ENCODE measurements around the gene PLEKHM1.

PLEKHM1 gene

DNA sequence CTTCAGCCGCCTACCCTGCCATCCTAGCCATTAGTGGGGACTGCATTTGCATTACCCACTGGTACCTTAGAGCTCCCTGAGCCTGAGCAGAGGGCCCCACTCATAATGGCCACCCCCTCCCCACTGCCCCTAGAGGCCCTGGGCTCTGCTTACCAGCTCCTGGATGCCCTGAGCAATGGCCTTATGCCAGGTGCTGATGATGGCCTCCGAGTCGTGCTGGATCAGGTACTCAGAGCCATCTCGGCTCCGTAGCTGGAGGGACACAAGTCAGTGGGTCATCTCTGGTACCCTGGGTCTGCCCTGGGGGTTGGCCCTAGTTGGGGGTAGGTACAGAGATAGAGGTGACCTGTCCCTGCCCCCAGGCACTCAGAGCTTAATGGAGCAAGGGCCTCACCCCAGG lies 92.7 kb downstream of the PLEKHM1 start:
- no peak for DNase-seq

DNA sequence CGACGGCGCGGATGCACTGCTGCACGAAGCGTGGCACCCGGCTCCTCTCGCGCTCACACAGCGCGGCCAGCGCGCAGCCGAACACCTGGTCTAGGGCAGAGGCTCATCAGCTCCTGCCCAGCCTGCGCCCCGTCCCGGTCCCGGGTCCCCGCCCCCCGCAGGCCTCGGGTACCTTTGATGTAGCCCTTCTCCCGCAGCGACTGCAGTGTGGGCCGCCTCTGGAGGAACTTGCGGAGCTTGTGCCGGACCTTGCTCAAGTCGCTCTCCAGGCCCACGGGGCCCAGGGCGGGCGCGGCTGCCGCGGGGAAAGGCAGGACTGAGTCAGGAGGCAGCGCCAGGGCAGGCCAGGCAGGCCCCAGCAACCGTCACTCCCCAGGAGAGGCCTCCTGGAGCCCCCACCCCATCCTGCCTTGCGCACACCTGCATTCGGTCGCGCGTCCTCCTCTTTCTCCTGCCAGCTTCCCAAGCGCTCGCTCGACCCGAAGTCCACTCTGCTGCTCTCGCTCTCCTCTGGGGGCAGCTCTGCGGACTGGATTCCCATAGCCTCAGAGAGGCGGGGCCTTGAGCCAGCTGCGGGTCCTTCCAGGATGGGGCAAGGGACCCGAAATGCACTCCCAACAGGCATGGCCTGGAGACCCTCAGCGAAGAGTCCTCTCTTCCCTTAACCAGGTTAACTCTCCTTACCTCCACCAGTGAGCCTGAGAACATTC lies 93.9 kb downstream of the PLEKHM1 start:
- no peak for DNase-seq

DNA sequence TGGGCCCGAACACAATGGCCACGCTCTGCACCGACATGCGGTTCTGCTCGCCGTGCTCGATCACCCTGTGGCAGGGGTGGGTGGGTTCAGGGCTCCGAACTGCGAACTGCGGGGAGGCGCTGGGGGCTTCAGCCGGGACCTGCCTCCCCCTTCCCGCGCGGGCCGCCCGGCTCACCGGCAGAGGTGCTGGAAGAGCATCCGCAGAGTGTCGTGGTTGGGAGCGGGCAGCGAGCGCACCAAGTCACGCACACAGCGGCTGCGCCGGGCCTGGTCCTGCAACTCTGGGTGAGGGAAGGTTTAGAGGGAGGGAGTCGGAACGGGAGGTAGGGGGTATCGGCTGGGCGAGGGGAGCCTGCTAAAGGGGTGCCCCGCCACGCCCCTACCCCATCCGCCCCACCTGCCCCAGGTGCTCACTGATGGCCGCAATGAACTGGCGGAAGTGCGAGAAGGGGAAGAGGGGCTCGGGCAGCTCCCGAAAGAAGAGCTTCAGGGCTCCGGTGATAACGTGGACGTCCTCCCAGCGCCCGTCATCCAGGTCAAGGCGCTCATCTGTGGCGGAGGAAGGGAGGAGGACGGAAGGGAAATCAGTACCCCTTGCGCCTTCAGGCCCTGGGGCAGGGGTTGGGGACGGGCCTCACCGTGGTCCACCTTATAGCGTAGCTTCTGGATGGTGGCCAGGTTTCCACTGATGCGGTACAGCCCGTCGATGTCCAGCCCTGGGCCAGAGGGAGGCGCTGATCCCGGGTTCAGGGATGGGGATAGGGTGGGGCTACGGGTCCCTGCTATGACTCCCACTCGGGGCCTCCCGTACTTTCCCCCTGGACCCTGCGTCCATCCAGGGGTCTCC lies 94.7 kb downstream of the PLEKHM1 start:
- no peak for DNase-seq

DNA sequence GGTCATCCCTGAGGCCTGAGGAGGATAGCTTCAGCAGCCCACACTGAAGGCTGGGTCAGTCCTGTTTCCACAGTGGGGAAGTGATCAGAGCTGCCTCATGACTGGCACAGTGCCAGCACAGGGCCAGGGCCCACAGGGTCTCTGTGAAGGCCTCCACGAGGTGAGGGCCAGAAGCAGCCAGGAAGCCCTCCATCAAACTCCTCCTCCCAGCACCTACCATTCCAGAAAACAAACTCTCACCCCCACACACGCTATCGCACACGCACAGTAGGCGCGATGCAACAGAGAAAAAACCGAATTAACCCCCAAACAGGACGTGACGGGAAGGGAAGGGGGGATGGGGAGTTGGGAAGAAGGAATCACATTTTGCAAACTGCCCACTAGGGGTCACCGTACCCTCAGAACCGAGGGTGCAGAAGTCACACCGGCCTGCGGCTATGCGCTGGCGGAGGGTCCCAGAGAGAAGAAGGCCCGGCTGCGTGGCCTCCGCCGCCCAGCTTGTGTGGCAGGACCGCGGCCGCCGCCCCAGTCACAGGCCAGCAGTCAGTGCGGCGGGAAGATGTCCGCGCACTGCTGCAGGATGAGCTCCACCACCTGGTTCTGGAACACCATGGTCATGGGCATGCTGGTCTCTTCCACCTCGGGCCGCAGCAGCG lies 95.5 kb downstream of the PLEKHM1 start:
- DNase-seq, result peak; percentile 15

DNA sequence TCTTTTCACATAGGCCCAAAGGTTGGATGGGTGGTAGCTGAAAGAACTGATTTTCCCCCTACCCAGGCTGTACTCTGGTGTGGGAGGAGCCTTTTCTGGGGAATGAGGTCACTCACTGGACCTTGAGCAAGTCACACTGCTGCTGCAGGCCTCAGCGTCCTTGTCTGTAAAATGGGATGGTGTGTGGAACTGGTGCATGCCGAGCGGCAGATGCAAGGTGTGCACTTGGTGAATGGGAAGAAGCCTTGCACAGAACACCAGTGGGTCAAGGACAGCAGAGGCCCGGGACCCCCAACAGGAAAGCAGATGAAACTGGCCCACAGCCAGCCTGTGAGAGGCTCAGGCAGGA lies 96.0 kb downstream of the PLEKHM1 start:
- DNase-seq, result no peak

DNA sequence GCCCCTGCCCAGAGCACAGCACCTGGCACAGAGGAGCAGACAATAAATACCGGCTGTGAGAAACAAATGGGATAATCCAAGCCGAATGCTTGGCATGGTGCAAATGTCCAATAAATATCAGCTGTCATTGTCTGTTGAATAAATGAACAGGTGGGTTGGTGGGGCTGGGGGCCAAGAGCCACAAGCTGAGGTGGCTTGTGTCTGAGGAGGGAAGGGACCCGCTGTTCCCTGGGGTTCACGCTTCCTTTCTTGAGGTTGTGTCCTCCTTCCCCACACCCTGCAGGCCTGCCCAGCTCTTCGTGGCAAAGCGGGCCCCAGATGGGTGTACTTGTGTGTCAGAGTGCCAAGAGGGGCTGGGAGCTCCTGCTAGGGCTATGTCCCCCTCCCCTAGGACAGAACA lies 96.4 kb downstream of the PLEKHM1 start:
- DNase-seq, result no peak

DNA sequence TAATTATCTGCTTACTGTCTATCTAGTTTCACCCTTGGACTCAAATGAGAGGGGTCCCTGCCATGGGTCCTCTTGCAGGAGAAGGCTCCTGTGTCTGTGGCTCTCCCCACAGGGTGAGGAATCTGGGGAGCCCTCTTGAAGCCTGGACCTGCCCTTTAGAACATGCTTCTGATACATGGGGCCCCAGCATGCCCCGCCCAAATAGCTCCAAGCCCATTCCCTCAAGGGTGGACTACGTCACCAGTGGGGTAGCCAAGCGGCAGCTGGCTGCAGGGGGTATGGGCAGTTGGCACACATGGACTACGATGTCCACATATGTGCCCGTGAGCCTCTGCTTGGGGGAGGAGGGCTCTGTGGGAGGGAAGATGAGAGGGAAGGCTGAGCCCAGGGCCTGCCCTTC lies 97.1 kb downstream of the PLEKHM1 start:
- no peak for DNase-seq

DNA sequence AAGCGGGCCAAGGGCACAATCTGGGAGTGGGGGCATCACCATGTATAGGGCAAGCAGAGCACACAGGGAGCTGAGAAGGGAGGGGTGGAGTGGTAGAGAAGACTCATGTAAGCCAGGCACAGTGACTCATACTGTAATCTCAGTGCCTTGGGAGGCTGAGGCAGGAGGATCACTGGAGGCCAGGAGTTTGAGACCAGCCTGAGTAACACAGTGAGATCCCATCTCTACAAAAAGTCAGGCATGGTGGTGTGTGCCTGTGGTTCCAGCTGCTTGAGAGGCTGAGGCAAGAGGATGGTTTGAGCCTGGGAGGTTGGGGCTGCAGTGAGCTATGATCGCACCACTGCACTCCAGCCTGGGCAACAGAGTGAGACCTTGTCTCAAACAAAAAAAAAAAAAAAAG lies 98.6 kb downstream of the PLEKHM1 start:
- DNase-seq, result no peak

DNA sequence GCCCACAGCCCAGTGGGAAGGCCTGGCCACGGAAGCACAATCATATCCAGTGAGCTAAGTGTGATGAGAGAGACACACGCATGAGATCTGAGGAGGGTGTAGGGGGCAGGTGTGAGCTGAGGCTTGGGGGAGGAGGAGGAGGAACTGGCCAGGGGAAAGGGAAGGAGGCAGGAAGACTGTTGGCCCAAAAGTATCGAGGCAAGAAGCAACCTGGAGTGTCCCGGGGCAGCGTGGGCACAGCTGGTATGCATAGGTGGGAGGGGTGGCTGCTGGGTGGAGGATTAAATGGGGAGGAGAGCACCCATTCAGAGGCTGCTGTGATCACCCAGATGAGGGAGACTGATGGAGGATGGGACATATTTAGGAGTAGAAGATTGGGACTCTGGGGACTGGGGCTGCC lies 99.2 kb downstream of the PLEKHM1 start:
- no peak for DNase-seq

DNA sequence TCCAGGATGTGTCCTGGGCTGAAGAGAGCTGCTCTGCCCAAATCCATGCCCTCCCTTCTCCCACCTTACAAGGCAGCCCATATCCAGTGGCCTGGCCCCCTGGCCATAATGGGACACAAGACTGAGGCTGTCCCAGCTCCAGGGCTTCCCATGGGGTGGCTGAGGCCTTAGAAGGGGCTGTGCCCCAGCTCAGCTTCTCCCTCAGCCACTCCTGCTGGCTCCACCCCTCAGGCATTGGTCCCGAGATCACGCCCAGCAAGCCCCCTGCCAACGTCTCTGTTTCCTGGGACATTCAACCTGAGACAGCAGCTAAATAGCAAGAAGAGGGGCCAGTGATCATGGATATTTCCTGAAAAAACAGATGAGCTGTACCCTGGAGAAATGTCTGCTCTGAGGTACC lies 101.2 kb downstream of the PLEKHM1 start:
- DNase-seq, result no peak

DNA sequence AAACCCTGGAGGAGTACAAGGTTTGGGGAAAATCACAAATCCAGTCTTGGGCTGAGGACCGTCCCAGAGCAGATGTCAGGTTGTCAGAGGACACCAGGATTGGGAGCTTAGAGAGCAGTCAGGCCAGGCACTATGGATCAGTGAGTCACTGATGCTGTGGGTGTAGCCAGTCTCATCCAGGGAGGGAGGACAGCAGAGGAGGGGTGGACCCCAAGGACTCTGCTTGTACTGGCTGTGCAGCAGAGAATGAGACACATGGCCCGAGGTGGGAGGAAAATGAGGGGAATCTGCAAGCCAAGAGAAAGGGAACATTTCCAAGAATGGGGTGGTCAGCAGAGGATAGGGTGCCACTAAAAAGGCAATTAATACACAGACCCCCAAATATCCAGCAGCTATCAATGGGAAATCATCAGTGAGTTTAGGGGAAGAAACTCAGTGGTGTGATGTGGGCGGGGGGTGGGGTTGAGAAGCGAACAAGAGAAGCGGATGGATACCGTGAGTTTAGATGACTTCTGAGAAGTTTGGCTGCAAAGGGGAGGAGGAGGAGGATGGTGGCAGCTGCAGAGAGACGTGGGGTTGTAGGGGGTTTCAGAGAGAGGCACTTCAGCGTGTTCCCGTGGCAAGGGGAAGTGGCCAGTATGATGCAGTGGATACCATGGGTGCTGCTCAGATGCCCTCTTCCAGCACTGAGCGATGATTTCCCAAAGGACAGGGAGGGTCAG lies 101.8 kb downstream of the PLEKHM1 start:
- no peak for DNase-seq

DNA sequence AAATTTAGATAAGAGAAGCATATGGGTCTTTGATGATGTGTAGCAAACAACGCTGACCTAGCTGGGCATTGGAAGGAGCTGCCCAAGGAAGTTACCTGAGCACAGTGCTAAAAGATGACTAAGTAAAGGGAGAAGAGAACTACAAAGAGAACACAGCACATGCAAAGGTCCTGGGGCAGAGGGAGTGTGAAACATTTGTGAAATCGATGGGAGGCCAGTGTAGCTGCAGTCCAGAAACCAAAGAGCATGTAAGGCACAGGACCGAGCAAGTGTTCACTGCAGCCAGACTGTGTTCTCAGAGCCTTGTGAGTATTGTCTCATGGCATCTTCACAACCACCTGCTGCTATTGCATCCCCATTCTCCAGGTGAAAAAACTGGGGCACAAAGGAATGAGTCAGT lies 102.8 kb downstream of the PLEKHM1 start:
- no peak for DNase-seq

DNA sequence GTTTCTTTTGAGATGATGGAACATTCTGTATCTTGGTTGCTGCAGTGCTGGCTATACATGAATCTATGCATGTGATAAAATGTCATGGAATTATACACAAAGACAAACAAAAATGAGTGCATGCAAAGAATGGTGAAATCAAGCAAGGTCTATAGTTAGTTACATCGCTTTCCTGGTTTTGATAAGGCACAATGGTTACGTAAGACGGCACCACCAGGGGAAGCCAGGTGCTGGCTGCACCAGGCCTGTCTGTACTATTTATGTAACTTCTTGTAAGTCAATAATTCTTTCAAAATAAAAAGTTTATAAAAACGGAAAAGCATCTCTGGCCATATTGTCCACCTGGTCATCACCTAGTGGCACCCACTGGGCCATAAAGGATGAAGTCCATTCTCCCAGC lies 104.3 kb downstream of the PLEKHM1 start:
- DNase-seq, result no peak

All from NCI-H524 treated with DMSO at 0.1 percent for 48 hours (cell line).